ENCODE measurements around the gene ANGEL1. TPM values are rescaled to one million over a fixed set of nuclear protein-coding genes. Genes with fewer than 3 reads are reported as not detected.

ANGEL1 gene
- total RNA-seq, 4 donors from 2014 or later = 11.8 to 18.8 (median 16.3) TPM

GRCh38 chr14:76775695-76776427, 36.8 kb downstream of the ANGEL1 start:
- ATAC-seq (ENCODE audit: low FRiP score) (no peak), DNase-seq (ENCODE audit: low spot score) (no peak)
- TF ChIP-seq CTCF (IDR thresholded peaks at IDR 0.05) = no peak

- TF ChIP-seq CTCF (IDR thresholded peaks at IDR 0.05) = no peak
- ATAC-seq (ENCODE audit: low FRiP score) (no peak), DNase-seq (ENCODE audit: low spot score) (no peak)
Measured at GRCh38 chr14:76774821-76775694, 37.6 kb downstream of the ANGEL1 start.

GRCh38 chr14:76773956-76774820, 38.5 kb downstream of the ANGEL1 start:
- DNase-seq (ENCODE audit: low spot score) = no peak
- no peak for ATAC-seq (ENCODE audit: low FRiP score)
- no peak for TF ChIP-seq CTCF (IDR thresholded peaks at IDR 0.05)

- ATAC-seq (ENCODE audit: low FRiP score) (peak; percentile 65), DNase-seq (ENCODE audit: low spot score) (no peak)
- no peak for TF ChIP-seq CTCF (IDR thresholded peaks at IDR 0.05)
Measured at GRCh38 chr14:76773188-76773885, 39.3 kb downstream of the ANGEL1 start.

GRCh38 chr14:76772300-76773187, 40.1 kb downstream of the ANGEL1 start:
- ATAC-seq (ENCODE audit: low FRiP score) (peak; percentile 48), DNase-seq (ENCODE audit: low spot score) (no peak)
- TF ChIP-seq CTCF (IDR thresholded peaks at IDR 0.05) = no peak

Data from omental fat pad (tissue), 4 donors.